Neural crest cell (in vitro differentiated cells): ENCODE measurements around the gene TOLLIP. TPM values are rescaled to one million over a fixed set of nuclear protein-coding genes. Genes with fewer than 3 reads are reported as not detected.

ENCODE experiments used
- DNase-seq: peaks from one replicate; pipeline ENCODE4 v3.0.0; 2021; ENCODE audit warnings: low read depth, mixed read lengths, low spot score
- H3K27ac Mint-ChIP-seq: one replicate; pipeline ENCODE4 v1.8.0; 2021; ENCODE audit warnings: mild to moderate bottlenecking, mixed read lengths; ENCODE audit not compliant: unreplicated experiment
- H3K27me3 Mint-ChIP-seq: 2 replicates; pipeline ENCODE4 v1.8.0; 2021; ENCODE audit warnings: low read depth, mild to moderate bottlenecking, mixed read lengths
- H3K36me3 Mint-ChIP-seq: 2 replicates; pipeline ENCODE4 v1.8.0; 2021; ENCODE audit warnings: low read depth, mild to moderate bottlenecking, mixed read lengths
- H3K4me1 Mint-ChIP-seq: 2 replicates; pipeline ENCODE4 v1.8.0; 2021; ENCODE audit warnings: mixed read lengths
- H3K4me3 Mint-ChIP-seq: one replicate; pipeline ENCODE4 v1.8.0; 2021; ENCODE audit warnings: mild to moderate bottlenecking, mixed read lengths
- H3K9me3 Mint-ChIP-seq: 2 replicates; pipeline ENCODE4 v1.8.0; 2021; ENCODE audit warnings: mixed read lengths
- total RNA-seq: library from RNA; stranded (reverse); gene quantifications from 2 replicates; pipeline ENCODE4 v1.2.1, GENCODE V29; 2021
- TF ChIP-seq, protein P1 (sequence below): fragments of 200-600 bp; sonication (generic); conservative IDR thresholded peaks from 2 replicates; pipeline ENCODE4 v1.5.0; 2021; ENCODE audit warnings: antibody characterized with exemption, mild to moderate bottlenecking

TOLLIP gene
- total RNA-seq, 1 donor from 2014 or later = 40.3 TPM

DNA sequence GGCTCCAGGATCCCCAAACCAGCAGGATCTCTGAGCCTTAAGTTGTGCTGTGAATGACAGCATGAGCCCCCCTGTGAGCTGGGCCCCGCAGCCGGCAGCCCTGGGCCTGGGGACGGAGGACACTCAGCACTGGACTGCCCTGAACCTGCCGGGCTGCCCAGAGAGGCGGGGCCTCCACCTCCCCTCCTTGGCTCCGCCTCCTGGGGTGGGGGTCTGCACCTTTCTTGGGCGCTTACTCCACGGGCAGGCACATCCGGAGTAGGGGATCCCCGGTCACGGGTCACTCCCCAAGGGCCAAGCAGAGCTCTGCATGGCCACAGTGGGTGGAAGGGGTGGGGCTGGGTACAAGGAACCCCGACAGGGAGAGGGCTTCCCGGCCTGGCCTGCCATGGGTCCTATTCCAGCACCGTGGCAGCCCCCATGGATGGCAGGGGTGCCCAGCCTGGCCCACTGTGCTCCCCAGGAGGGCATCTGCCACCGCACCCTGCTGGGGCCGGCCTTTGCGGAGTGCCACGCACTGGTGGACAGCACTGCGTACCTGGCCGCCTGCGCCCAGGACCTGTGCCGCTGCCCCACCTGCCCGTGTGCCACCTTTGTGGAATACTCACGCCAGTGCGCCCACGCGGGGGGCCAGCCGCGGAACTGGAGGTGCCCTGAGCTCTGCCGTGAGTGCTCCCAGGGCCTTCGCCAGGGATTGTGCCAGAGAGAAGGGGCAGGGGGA lies 81.2 kb downstream of the TOLLIP start:
- Mint-ChIP-seq H3K4me1 (no peaks in the 10 kb centered on the region), H3K27me3 (no peaks in the 10 kb centered on the region), H3K27ac (no peak overlapping the region), H3K4me3 (no peak overlapping the region), H3K9me3 (no peaks in the 10 kb centered on the region), H3K36me3 (no peaks in the 10 kb centered on the region)
- no peak for DNase-seq
- TF ChIP-seq, protein P1, sequence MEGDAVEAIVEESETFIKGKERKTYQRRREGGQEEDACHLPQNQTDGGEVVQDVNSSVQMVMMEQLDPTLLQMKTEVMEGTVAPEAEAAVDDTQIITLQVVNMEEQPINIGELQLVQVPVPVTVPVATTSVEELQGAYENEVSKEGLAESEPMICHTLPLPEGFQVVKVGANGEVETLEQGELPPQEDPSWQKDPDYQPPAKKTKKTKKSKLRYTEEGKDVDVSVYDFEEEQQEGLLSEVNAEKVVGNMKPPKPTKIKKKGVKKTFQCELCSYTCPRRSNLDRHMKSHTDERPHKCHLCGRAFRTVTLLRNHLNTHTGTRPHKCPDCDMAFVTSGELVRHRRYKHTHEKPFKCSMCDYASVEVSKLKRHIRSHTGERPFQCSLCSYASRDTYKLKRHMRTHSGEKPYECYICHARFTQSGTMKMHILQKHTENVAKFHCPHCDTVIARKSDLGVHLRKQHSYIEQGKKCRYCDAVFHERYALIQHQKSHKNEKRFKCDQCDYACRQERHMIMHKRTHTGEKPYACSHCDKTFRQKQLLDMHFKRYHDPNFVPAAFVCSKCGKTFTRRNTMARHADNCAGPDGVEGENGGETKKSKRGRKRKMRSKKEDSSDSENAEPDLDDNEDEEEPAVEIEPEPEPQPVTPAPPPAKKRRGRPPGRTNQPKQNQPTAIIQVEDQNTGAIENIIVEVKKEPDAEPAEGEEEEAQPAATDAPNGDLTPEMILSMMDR = no peak

DNA sequence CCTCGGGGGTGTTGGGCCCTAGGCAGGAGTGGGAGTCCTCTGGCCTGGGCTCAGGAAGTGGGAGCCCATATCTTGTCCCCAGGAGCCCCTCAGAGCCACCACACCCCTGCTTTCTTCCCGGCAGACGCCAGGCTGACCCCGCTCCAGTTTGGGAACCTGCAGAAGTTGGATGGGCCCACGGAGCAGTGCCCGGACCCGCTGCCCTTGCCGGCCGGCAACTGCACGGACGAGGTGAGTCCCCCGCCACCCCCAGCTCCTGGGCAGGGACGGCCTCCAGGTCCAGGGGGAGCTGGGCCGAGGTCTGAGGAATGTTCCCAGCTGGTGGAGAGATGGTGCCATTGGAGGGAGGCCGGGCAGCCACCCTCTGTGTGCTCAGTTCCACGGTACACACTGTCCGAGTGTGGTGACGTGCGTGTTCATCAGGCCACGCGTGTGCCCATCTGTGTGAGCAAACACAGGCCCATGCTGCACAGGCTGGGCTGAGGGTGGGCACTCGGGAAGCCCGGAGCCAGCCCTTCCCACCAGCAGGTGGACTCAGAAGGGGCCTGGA lies 81.8 kb downstream of the TOLLIP start:
- Mint-ChIP-seq H3K36me3 (no peaks in the 10 kb centered on the region), H3K9me3 (no peaks in the 10 kb centered on the region), H3K27me3 (no peaks in the 10 kb centered on the region), H3K27ac (no peak overlapping the region), H3K4me1 (no peaks in the 10 kb centered on the region), H3K4me3 (no peak overlapping the region)
- no peak for DNase-seq
- TF ChIP-seq, protein P1 = no peak

DNA sequence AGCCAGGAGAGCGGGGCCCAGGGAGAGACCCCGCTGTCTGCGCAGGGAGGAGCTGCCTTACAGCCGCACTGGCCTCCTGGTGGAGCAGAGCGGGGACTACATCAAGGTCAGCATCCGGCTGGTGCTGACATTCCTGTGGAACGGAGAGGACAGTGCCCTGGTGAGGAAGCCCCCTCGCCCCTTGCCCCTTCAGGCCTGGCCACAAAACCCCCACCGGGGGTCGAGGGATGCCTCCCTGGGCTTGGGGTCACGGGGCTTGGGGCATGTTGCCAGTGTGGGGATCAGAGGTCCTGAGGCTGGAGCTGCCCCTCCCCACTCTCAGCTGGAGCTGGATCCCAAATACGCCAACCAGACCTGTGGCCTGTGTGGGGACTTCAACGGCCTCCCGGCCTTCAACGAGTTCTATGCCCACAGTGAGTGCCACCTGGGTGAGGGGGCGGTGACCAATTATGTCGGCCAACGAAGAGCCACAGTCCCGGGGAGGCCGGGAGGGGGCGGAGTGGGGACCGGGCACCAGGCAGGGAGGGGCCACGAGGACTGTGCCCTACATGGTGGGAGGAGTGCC lies 82.4 kb downstream of the TOLLIP start:
- Mint-ChIP-seq H3K9me3 (no peaks in the 10 kb centered on the region), H3K4me1 (no peaks in the 10 kb centered on the region), H3K4me3 (no peak overlapping the region), H3K36me3 (no peaks in the 10 kb centered on the region), H3K27me3 (no peaks in the 10 kb centered on the region), H3K27ac (no peak overlapping the region)
- TF ChIP-seq, protein P1 = peak; percentile 53
- DNase-seq = no peak

DNA sequence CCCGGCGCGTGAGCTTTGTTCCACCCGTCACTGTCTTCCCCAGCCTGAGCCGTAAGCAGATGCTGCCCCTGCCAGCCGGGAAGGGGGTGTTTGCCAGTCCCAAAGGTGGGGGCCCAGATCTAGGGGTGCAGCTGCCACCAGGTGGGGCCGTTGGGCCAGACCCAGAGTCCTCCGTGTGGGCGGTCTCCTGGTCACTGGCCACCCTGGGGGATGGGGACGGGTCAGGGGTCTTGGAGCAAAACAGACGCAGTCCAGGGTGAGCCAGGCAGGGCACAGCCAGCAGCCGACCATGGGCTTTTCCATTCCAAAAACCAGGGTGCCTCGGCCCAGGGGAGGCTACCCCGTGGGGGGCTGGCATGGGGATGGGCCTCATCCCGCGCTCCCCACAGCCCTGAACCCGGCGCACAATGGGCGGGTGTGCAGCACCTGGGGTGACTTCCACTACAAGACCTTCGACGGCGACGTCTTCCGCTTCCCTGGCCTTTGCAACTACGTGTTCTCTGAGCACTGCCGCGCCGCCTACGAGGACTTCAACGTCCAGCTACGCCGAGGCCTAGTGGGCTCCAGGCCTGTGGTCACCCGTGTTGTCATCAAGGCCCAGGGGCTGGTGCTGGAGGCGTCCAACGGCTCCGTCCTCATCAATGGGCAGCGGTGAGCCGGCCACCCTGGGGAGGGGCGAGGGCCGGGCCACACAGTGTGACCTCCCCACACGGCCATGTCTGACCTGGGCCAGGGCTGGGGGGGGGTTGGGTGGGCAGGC lies 83.0 kb downstream of the TOLLIP start:
- Mint-ChIP-seq H3K4me1 (no peaks in the 10 kb centered on the region), H3K9me3 (no peaks in the 10 kb centered on the region), H3K4me3 (no peak overlapping the region), H3K36me3 (no peaks in the 10 kb centered on the region), H3K27ac (peak overlapping the region; percentile 71), H3K27me3 (no peaks in the 10 kb centered on the region)
- DNase-seq = no peak
- TF ChIP-seq, protein P1 = no peak

DNA sequence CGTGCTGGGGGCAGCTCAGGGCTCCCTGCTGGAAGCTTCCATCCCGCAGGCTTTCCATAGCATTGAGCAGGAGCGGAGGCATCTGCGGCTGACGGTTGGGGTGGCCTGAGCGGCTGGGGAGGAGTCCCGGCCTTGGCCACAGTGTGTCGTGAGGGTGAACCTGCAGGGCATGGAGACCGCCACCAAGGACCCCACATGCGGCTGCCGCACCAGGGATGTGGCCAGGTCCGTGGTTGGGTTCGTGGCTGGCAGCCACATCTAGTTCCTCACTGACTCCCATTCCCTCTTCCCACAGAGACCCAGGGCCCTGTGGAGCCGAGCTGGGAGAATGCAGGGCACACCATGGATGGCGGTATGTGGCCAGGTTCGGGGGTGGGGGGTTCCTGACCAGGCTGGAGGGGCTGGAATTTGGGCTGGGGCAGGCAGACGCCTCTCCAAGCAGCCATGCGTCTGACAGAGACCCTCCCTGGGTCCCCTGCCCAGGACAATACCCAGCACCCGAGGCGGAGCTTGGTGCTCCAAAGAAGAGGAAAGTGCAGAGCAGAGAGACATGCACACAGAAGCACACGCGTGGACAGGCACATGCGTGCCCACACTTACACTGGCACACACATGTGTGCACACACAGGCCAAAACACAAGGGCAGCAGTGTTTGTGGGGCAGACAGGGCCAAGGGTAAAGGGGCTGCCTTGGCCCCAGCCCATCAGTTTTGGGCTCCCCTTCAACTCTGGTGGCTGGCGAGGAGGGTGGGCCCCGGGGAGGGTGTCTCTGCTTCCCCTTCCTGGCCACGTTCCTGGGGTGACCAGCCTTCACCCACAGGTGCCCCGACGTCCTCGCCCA lies 83.8 kb downstream of the TOLLIP start:
- DNase-seq = no peak
- Mint-ChIP-seq H3K36me3 (no peaks in the 10 kb centered on the region), H3K9me3 (no peaks in the 10 kb centered on the region), H3K27me3 (peaks cover 2% of the 10 kb centered on the region), H3K4me1 (no peaks in the 10 kb centered on the region), H3K27ac (peak overlapping the region; percentile 62), H3K4me3 (no peak overlapping the region)
- TF ChIP-seq, protein P1 = no peak
